Adrenal gland (tissue), 12 donors: Measurements from ENCODE around the gene KDM1A. TPM values are rescaled to one million over a fixed set of nuclear protein-coding genes. Genes with fewer than 3 reads are reported as not detected.

Experiments used
- DNase-seq, 7 donors: peaks; one replicate each; pipeline ENCODE4 v3.0.0-alpha.2; 2019 to 2020
- H3K27ac ChIP-seq, 5 donors: fragments of 200-600 bp; sonication (generic) in 4 of 5; 1 replicate in 3 of 5; 2 replicates in 2 of 5; pipeline versions ENCODE4 v1.5.1 to v1.8.0; 2016 to 2020; ENCODE audit warnings: mild to moderate bottlenecking in 1 of 5
- H3K27me3 ChIP-seq: fragments of 200-600 bp; 2 replicates; pipeline ENCODE4 v1.8.0; 2021
- H3K36me3 ChIP-seq, 2 donors: fragments of 200-600 bp; replicated peaks in 1 of 2; 1 replicate in 1 of 2; 2 replicates in 1 of 2; pipeline versions ENCODE4 v1.5.1 to v1.8.0; 2018 to 2022
- H3K4me1 ChIP-seq, 2 donors: fragments of 200-600 bp; replicated peaks in 1 of 2; 1 replicate in 1 of 2; 2 replicates in 1 of 2; pipeline versions ENCODE4 v1.5.1 to v1.8.0; 2018 to 2021
- H3K4me3 ChIP-seq, 4 donors: fragments of 200-600 bp; sonication (generic) in 3 of 4; one replicate each; pipeline ENCODE4 v1.5.1; 2016 to 2018
- H3K9me3 ChIP-seq, 3 donors: fragments of 200-600 bp; sonication (generic) in 1 of 3; replicated peaks in 1 of 3; 1 replicate in 2 of 3; 2 replicates in 1 of 3; pipeline versions ENCODE4 v1.5.1 to v1.8.0; 2016 to 2021
- CTCF ChIP-seq, 6 experiments: fragments of 450-650 bp in 4 of 6; fragments of 200-600 bp in 2 of 6; sonication (generic) in 1 of 6; IDR thresholded peaks; 1 replicate in 5 of 6; 2 replicates in 1 of 6; pipeline versions ENCODE4 v1.5.1 to v1.8.0; 2016 to 2021; ENCODE audit warnings: antibody characterized with exemption in 6 of 6, mild to moderate bottlenecking in 2 of 6, moderate library complexity in 1 of 6
- POLR2A ChIP-seq, 2 donors: fragments of 450-650 bp; IDR thresholded peaks; one replicate each; pipeline ENCODE4 v1.6.1; 2017; ENCODE audit warnings: antibody characterized with exemption in 2 of 2, mild to moderate bottlenecking in 2 of 2, moderate library complexity in 1 of 2
- whole genome bisulfite sequencing, 4 donors: extraction: QIAGEN DNeasy Blood & Tissue Kit in 2 of 4; methylation state at CpG; one replicate each; pipeline versions ENCODE4 v1.1.5 to v1.1.7; 2013 to 2017; 5-methylcytosine and 5-hydroxymethylcytosine counted together
- intact Hi-C, 2 donors: fragments of 100-400 bp; cut with DNase I; formaldehyde crosslinking; loops; one replicate each; pipeline versions ENCODE4 v1.14.1 to v1.15.0; 2022 to 2023
- polyA plus RNA-seq, 3 donors: library from polyadenylated mRNA; stranded (reverse); fragments of 200-250 nt in 2 of 3; fragments of 350-450 nt in 1 of 3; fragmentation: Illumina TruSeq in 1 of 3; extraction: RNeasy Lipid Tissue Mini Kit (QIAGEN cat#74804) in 1 of 3; gene quantifications; one replicate each; pipeline ENCODE4 v1.2.3, GENCODE V29; 2013 to 2014
- total RNA-seq, 9 donors: library from RNA; depleted of rRNA in 4 of 9; stranded (reverse); fragments of >200 nt in 4 of 9; fragments of 120-200 nt in 1 of 9; fragmentation: NEBNext Ultra II Directional in 1 of 9; extraction: Animal tissue kit (Norgen Biotek cat#: 25700) in 1 of 9; gene quantifications; one replicate each; pipeline versions ENCODE4 v1.1.0 to v1.2.4, GENCODE V29; 2013 to 2023
- donor health status: healthy with polysubstance abuse.
- donor health status: Bipolar disorder and iron deficiency.
- donor health status: DM: yes; HTN: yes; CAD: no.
- donor health status: DM: no; HTN: no; CAD: no.
- donor health status: DM: no; HTN: no; CAD: no.
- donor health status: DM: yes; HTN: yes; CAD: no.

KDM1A gene
- total and polyA plus RNA-seq, 12 donors, result 25.3 to 87.1 (median 57.8) TPM

- Histone ChIP-seq H3K27me3 (no peaks in the 10 kb centered on the region), H3K4me3 (no peak overlapping the region), H3K27ac (no peak overlapping the region), H3K4me1 (no peaks in the 10 kb centered on the region), H3K36me3 (peaks cover 0 to 43% of the 10 kb centered on the region in 2 donors), H3K9me3 (no peaks in the 10 kb centered on the region)
- DNase-seq, result no peak
- TF ChIP-seq POLR2A (IDR thresholded peaks at IDR 0.05), result no peak
- TF ChIP-seq CTCF (IDR thresholded peaks at IDR 0.05), result no peak
- intact Hi-C loops, result no loop called here
Measured at GRCh38 chr1:23074012-23074411, 54.7 kb downstream of the KDM1A start.

GRCh38 chr1:23079025-23079424 lies 59.8 kb downstream of the KDM1A start:
- no peaks in the 10 kb centered on the region for H3K27me3 ChIP-seq
- TF ChIP-seq CTCF (IDR thresholded peaks at IDR 0.05) (no peak), POLR2A (IDR thresholded peaks at IDR 0.05) (no peak)
- intact Hi-C loops, result no loop called here
- no peak overlapping the region for H3K4me3 ChIP-seq
- H3K9me3 ChIP-seq, result no peaks in the 10 kb centered on the region
- DNase-seq, result no peak
- peaks cover 0 to 59% of the 10 kb centered on the region in 2 donors for H3K36me3 ChIP-seq
- WGBS, 4 donors, result 73 to 85% (median 76%) methylated on average over 5 to 6 of the region's 6 CpGs
- no peak overlapping the region for H3K27ac ChIP-seq
- H3K4me1 ChIP-seq, result peaks cover 0 to 3% of the 10 kb centered on the region in 2 donors

GRCh38 chr1:23080885-23081284 lies 61.6 kb downstream of the KDM1A start:
- Histone ChIP-seq H3K4me3 (no peak overlapping the region), H3K27ac (no peak overlapping the region), H3K27me3 (no peaks in the 10 kb centered on the region), H3K36me3 (peaks cover 0 to 71% of the 10 kb centered on the region in 2 donors), H3K9me3 (no peaks in the 10 kb centered on the region), H3K4me1 (peaks cover 0 to 5% of the 10 kb centered on the region in 2 donors)
- TF ChIP-seq POLR2A (IDR thresholded peaks at IDR 0.05) (no peak), CTCF (IDR thresholded peaks at IDR 0.05) (no peak)
- WGBS, 4 donors, result 86 to 91% (median 89%) methylated on average over 3 of the region's 3 CpGs
- no peak for DNase-seq
- intact Hi-C loops, result no loop called here

DNA sequence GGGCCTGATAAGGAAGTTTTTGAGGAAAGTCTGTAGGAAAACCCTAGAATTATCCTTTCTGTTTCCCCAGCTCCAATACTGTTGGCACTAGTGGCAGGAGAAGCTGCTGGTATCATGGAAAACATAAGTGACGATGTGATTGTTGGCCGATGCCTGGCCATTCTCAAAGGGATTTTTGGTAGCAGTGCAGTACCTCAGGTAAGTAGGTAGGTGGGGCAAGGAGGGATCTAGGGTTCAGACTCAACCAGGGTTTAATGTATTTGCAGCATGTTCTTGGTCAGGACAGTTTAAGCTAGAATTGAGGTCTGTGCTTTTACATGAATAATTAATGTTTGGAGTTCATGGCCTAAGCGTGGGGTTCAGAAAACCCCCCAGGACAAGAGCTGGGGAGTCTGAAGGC lies 62.1 kb downstream of the KDM1A start:
- Histone ChIP-seq H3K36me3 (peaks cover 0 to 75% of the 10 kb centered on the region in 2 donors), H3K27ac (no peak overlapping the region), H3K4me1 (peaks cover 0 to 5% of the 10 kb centered on the region in 2 donors), H3K4me3 (no peak overlapping the region), H3K27me3 (no peaks in the 10 kb centered on the region), H3K9me3 (no peaks in the 10 kb centered on the region)
- WGBS, 4 donors, result 83 to 97% (median 90%) methylated on average over 3 of the region's 3 CpGs
- TF ChIP-seq POLR2A (IDR thresholded peaks at IDR 0.05) (no peak), CTCF (IDR thresholded peaks at IDR 0.05) (peak in 4 of 6 experiments; percentile 12 to 23 (median 20))
- intact Hi-C loops, result no loop called here
- no peak for DNase-seq
